Esophagus squamous epithelium (tissue), 5 donors: ENCODE data around the gene RASA3. TPM values are rescaled to one million over a fixed set of nuclear protein-coding genes. Genes with fewer than 3 reads are reported as not detected.

Experiments
- DNase-seq: peaks from one replicate; lab custom pipeline; 2025; lab: John Stamatoyannopoulos, UW
- H3K27ac ChIP-seq, 4 donors: fragments of 200-600 bp; sonication (generic); one replicate each; pipeline ENCODE4 v1.5.1; 2016 to 2019; ENCODE audit warnings: mild to moderate bottlenecking in 1 of 4
- H3K27me3 ChIP-seq, 4 donors: fragments of 200-600 bp; sonication (generic); 1 replicate in 3 of 4; 2 replicates in 1 of 4; pipeline versions ENCODE4 v1.5.1 to v1.6.0; 2017 to 2021; ENCODE audit warnings: antibody characterized with exemption in 1 of 4
- H3K36me3 ChIP-seq, 3 donors: fragments of 200-600 bp; sonication (generic); one replicate each; pipeline ENCODE4 v1.5.1; 2016 to 2019
- H3K4me1 ChIP-seq, 3 donors: fragments of 200-600 bp; sonication (generic); one replicate each; pipeline ENCODE4 v1.5.1; 2017 to 2019
- H3K4me3 ChIP-seq, 4 donors: fragments of 200-600 bp; sonication (generic); 1 replicate in 3 of 4; 2 replicates in 1 of 4; pipeline ENCODE4 v1.5.1; 2016 to 2019; ENCODE audit warnings: mild to moderate bottlenecking in 2 of 4, moderate library complexity in 1 of 4
- H3K9me3 ChIP-seq, 3 donors: fragments of 200-600 bp; sonication (generic); one replicate each; pipeline ENCODE4 v1.5.1; 2016 to 2019
- POLR2A ChIP-seq, 4 donors: fragments of 450-650 bp; IDR thresholded peaks; one replicate each; pipeline ENCODE4 v1.6.1; 2017; ENCODE audit warnings: antibody characterized with exemption in 4 of 4, mild to moderate bottlenecking in 4 of 4, moderate library complexity in 3 of 4
- WGBS, 2 donors: methylation state at CpG; one replicate each; pipeline ENCODE4 v1.1.5; 2018; 5-methylcytosine and 5-hydroxymethylcytosine counted together
- intact Hi-C: fragments of 100-400 bp; cut with DNase I; formaldehyde crosslinking; loops from one replicate; pipeline ENCODE4 v1.15.0; 2022
- total RNA-seq, 4 donors: library from RNA; depleted of rRNA; stranded (reverse); fragments of >200 nt; gene quantifications; one replicate each; pipeline ENCODE4 v1.1.0, GENCODE V29; 2016
- TF ChIP-seq, protein P1 (sequence below), 6 experiments: fragments of 450-650 bp in 4 of 6; fragments of 200-600 bp in 2 of 6; sonication (generic) in 2 of 6; IDR thresholded peaks; one replicate each; pipeline ENCODE4 v1.5.1; 2016 to 2019; ENCODE audit warnings: antibody characterized with exemption in 6 of 6, mild to moderate bottlenecking in 4 of 6, moderate library complexity in 4 of 6
- donor health status: DM: yes; HTN: yes; CAD: no.

RASA3 gene
- total RNA-seq, 4 donors from 2014 or later, result 1.4 to 8.8 (median 3.1) TPM

DNA sequence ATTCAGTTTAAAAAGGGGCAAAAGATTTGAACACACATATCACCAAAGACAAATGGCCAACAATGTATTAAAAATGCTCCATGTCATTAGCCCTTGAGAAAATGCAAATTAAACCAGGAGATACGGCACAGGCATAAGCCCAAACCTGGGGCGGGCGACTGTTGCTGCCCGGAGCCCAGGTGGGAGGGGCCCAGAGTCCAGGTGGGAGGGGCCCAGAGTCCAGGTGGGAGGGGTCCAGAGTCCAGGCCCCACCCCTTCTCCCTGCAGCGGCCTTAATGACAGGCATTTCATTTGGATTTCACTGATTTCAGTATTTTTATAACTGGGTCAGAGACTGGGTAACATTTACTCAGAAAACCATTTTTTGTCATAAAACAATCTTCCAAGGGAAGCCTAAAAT lies 78.2 kb downstream of the RASA3 start:
- no peaks in the 10 kb centered on the region for H3K9me3 ChIP-seq
- 83 to 86% methylated on average over 4 of the region's 5 CpGs for WGBS, 2 donors
- intact Hi-C loops, result no loop called here
- H3K4me1 ChIP-seq, result peaks cover 4 to 31% (median 13%) of the 10 kb centered on the region in 3 donors
- no peak for DNase-seq
- TF ChIP-seq POLR2A (IDR thresholded peaks at IDR 0.05), result no peak
- TF ChIP-seq, protein P1, sequence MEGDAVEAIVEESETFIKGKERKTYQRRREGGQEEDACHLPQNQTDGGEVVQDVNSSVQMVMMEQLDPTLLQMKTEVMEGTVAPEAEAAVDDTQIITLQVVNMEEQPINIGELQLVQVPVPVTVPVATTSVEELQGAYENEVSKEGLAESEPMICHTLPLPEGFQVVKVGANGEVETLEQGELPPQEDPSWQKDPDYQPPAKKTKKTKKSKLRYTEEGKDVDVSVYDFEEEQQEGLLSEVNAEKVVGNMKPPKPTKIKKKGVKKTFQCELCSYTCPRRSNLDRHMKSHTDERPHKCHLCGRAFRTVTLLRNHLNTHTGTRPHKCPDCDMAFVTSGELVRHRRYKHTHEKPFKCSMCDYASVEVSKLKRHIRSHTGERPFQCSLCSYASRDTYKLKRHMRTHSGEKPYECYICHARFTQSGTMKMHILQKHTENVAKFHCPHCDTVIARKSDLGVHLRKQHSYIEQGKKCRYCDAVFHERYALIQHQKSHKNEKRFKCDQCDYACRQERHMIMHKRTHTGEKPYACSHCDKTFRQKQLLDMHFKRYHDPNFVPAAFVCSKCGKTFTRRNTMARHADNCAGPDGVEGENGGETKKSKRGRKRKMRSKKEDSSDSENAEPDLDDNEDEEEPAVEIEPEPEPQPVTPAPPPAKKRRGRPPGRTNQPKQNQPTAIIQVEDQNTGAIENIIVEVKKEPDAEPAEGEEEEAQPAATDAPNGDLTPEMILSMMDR (IDR thresholded peaks at IDR 0.05), result no peak
- H3K4me3 ChIP-seq, result no peak overlapping the region
- H3K27me3 ChIP-seq, result no peaks in the 10 kb centered on the region
- H3K27ac ChIP-seq, result no peak overlapping the region
- peaks cover 0 to 23% (median 0%) of the 10 kb centered on the region in 3 donors for H3K36me3 ChIP-seq

DNA sequence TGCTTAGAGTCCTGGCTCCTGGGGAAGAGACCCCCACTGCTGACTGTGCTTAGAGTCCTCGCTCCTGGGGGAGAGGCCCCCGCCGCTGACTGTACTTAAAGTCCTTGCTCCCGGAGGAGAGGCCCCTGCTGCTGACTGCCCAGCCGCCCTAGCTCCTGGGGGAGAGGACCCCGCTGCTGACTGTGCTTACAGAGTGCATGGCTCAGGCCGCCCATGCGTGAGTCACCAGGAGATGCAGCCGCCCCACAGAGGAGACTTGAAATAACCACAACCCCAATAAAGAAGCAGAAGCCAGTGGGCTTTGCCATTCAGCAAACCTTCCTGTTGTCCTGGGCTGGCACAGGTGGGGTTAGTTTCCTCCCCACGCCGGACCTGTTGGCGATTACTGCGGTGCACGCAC lies 79.4 kb downstream of the RASA3 start:
- peaks cover 4 to 26% (median 7%) of the 10 kb centered on the region in 3 donors for H3K4me1 ChIP-seq
- no peaks in the 10 kb centered on the region for H3K9me3 ChIP-seq
- H3K27ac ChIP-seq, result no peak overlapping the region
- H3K27me3 ChIP-seq, result no peaks in the 10 kb centered on the region
- WGBS, 2 donors, result 65 to 69% methylated on average over 5 of the region's 14 CpGs
- intact Hi-C loops, result no loop called here
- TF ChIP-seq, protein P1 (IDR thresholded peaks at IDR 0.05), result no peak
- no peak for TF ChIP-seq POLR2A (IDR thresholded peaks at IDR 0.05)
- no peak for DNase-seq
- H3K4me3 ChIP-seq, result no peak overlapping the region
- H3K36me3 ChIP-seq, result peaks cover 0 to 23% (median 0%) of the 10 kb centered on the region in 3 donors

DNA sequence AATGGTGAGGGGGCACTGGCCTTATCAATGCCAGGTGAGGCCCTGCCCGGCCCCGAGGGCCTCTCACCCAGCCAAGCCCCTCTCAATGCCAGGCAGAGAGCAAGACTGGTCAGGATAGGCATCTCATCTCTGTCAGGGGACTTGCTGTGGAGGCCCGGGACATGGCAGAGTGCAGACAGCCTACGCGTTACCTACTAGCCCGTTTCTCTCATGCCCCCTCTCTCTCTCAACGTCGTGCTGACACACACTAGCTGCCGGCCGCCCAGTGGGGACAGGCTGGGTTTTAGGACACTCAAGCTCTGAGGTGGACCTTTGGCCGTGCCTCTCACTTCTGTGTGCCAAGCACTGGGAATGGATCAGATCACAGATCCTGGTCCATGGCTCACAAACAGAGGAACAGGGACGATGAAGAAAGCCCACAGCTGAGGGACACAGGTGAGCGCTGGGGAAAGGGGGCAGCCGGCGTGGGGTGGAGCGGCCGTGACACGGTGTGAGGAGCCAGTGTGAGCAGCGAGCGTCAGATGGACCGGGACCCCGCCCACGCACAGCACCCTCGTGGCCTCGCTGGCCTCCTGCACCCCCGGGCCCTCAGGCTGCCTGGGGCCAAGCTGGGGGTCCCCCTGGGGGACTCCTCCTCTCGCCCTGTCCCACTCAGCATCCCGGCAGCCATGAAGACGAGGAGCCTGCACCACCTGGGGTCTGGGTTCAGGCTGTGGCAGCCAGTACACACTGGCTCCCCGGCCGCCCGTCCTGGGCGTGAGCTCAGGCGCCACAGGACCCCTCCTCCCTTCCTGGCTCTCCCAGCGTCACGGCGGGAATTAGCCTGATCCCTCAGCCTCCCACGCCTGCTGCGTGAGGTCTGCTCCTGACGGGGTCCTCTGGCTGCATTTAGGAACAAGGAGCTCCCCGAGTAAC lies 81.6 kb downstream of the RASA3 start:
- DNase-seq, result no peak
- no peaks in the 10 kb centered on the region for H3K27me3 ChIP-seq
- TF ChIP-seq, protein P1 (IDR thresholded peaks at IDR 0.05), result no peak
- no peak for TF ChIP-seq POLR2A (IDR thresholded peaks at IDR 0.05)
- H3K4me1 ChIP-seq, result peaks cover 0 to 8% (median 3%) of the 10 kb centered on the region in 3 donors
- intact Hi-C loops, result no loop called here
- H3K9me3 ChIP-seq, result no peaks in the 10 kb centered on the region
- WGBS, 2 donors, result 87 to 92% methylated on average over 10 to 13 of the region's 41 CpGs
- H3K27ac ChIP-seq, result no peak overlapping the region
- no peak overlapping the region for H3K4me3 ChIP-seq
- peaks cover 0 to 17% (median 0%) of the 10 kb centered on the region in 3 donors for H3K36me3 ChIP-seq

DNA sequence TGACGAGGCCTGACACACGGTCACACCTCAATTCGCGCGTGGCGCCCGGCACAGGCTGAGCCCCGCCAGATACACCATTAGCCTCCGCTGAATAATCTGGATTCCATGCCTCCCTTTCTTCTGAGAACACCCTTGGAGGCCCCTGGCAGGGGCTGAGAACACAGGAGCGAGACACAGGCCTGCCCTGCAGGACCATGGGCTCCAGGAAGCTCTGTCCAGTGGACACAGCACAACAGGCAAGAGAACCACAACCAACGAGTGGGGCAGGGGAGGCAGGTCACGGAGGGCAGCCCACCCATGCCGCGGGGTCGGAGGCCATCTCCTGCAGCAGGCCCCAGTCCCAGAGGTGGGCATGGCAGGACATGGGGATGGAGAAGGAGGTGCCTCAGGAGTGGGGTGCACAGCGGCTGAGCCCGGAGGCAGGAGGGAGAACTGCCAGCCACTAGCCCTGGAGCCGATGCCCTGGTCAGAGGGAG lies 82.8 kb downstream of the RASA3 start:
- Histone ChIP-seq H3K27me3 (no peaks in the 10 kb centered on the region), H3K4me1 (peaks cover 0 to 8% (median 3%) of the 10 kb centered on the region in 3 donors), H3K9me3 (no peaks in the 10 kb centered on the region), H3K27ac (no peak overlapping the region), H3K4me3 (no peak overlapping the region), H3K36me3 (peaks cover 0 to 16% (median 0%) of the 10 kb centered on the region in 3 donors)
- 87 to 91% methylated on average over 15 to 17 of the region's 18 CpGs for WGBS, 2 donors
- intact Hi-C loops, result no loop called here
- no peak for TF ChIP-seq POLR2A (IDR thresholded peaks at IDR 0.05)
- TF ChIP-seq, protein P1 (IDR thresholded peaks at IDR 0.05), result no peak
- no peak for DNase-seq

DNA sequence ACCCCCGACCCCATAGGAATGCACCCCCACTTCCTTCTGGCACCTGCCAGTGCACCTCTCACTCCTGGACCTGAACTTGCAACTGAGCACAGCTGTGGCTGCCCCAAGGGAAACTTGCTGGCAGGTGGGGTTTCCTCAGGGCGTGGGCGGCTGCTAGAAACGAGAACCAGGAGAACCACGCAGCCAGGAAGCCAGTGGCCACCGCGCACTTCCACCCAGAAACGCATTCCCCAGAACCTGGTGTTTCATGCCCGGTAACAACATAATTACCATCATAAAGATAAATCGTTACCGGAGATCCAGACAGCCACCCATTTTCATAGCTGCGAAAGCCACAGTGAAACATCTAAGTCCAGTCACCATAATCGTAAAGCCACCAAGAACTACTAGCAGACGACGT lies 83.4 kb downstream of the RASA3 start:
- Histone ChIP-seq H3K36me3 (peaks cover 0 to 16% (median 0%) of the 10 kb centered on the region in 3 donors), H3K4me1 (peaks cover 0 to 8% (median 3%) of the 10 kb centered on the region in 3 donors), H3K27me3 (no peaks in the 10 kb centered on the region), H3K4me3 (no peak overlapping the region), H3K9me3 (no peaks in the 10 kb centered on the region), H3K27ac (no peak overlapping the region)
- no peak for DNase-seq
- intact Hi-C loops, result no loop called here
- WGBS, 2 donors, result 56 to 66% methylated on average over 9 to 14 of the region's 15 CpGs
- no peak for TF ChIP-seq POLR2A (IDR thresholded peaks at IDR 0.05)
- TF ChIP-seq, protein P1 (IDR thresholded peaks at IDR 0.05), result no peak
